COR-L47 (cell line): ENCODE measurements around the gene SMCO1.
"Not testable (repeated sequence)": the region's sequence is repeated elsewhere in the genome, so short reads cannot be mapped to it uniquely, and the experiment has no call there.

ENCODE experiments used
- DNase-seq: peaks from one replicate; lab custom pipeline; 2025; lab: John Stamatoyannopoulos, UW

The SMCO1 gene

DNA sequence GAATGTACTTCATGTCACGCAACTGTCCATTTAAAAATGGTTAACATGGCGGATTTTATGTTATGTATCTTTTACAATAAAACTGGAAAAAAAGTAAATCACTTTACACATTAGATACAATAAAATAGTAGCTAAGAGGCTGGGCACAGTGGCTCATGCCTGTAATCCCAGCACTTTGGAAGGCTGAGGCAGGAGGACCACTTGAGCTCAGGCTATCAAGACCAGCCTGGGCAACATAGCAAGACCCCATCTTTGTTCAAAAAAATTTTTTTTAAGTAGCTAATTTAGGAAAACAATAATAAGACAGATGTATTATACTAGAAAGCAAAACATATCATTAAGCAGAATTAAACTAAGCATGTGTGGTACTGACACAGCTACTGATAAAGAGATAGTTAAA, 23.1 kb downstream of the SMCO1 start:
- DNase-seq, result no peak

DNA sequence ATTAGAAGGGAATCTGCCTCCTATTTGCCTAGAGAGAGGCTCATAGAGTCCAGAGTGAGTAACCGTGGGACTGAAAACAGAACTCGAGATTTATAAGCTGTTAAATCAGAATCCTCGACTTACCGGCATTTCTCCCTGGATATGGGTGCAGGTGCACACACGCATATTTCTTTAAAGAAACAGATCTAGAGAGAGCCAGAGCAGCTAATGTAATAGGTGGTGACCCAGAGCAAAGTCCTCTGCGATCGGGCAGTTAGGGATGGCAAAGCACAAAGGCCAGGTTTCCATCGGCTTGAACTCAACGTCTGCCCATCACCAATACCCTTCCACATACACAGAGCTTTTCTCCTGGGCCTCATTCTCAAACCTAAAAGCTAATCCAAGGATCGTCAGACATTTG, 25.4 kb downstream of the SMCO1 start:
- no peak for DNase-seq

DNA sequence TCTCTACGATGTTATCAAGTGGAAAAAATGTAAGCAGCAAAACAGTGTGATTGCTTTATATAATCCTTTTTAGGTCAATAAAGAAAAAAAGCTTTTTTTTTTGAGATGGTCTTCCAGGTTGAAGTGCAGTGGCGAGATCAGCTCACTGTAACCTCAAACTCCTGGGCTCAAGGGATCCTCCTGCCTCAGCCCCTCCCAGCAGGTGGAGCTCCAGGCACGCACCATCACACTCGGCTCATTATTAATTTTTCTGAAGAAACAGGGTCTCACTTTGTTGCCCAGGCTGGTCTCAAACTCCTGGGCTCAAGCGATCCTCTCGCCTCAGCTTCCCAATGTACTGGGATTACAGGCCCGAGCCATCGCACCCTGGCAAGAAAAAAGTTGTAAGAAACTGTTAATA, 28.9 kb downstream of the SMCO1 start:
- no peak for DNase-seq

DNA sequence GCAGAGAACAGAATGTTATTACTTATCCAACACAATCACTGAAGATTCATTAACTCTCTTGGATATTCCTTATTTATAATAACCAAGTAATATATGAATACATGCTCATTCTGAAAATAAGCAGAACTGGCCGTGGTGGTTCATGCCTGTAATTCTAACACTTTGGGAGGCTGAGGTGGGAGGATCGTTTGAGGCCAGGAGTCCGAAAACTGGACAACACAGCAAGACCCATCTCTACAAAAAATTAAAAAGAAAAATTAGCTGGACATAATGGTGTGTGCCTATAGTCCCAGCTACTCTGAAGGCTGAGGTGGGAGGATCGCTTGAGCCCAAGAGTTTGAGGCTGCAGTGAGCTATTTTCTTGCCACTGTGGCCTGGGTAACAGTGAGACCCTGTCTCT, 37.5 kb downstream of the SMCO1 start:
- no peak for DNase-seq

DNA sequence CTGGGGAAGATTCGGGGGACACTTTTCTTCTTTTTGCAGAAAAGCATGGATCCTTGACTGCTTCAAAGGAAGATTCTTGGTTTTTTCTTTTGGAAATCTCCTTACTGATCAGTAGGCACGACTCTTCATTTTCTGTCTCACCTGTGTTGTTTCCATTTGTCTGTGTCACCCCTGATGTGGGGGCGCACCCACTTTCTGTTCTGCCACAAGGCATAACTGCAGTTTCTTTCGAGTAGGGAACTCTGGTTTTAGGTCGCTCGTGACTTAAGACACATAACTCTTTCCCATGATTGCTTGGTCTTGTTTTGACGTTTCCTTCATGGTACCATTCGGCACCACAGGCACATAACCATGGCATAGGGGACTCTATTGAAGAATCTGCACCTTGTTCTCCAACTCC, 42.9 kb downstream of the SMCO1 start:
- no peak for DNase-seq

DNA sequence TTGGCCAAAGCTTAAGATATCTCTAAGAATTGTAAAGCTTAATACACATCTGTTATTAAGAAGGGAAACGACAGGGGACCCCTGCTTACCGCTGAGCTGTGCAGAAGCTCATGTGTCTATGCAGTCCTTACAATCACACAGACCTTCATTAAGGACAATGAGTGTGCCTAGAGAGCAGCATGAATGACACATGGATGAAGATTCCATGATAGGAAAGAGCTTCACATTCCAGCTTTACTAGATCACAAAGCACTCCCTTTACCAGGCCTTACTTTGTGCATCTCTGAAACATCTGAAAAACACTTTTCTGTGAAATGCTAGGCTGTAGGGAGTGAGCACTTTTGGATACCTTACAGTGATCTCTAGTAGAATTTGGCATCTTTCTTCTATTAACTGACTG, 43.6 kb downstream of the SMCO1 start:
- DNase-seq, result no peak

DNA sequence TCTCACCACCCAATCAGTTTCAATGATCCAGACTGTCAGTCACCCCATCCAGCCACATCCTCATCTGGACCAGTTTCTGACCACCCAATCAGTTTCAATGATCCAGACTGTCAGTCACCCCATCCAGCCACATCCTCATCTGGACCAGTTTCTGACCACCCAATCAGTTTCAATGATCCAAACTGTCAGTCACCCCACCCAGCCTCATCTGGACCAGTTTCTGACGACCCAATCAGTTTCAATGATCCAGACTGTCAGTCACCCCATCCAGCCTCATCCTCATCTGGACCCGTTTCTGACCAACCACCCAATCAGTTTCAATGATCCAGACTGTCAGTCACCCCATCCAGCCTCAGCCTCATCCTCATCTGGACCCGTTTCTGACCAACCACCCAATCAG, 45.0 kb downstream of the SMCO1 start:
- DNase-seq, result not testable (repeated sequence)

DNA sequence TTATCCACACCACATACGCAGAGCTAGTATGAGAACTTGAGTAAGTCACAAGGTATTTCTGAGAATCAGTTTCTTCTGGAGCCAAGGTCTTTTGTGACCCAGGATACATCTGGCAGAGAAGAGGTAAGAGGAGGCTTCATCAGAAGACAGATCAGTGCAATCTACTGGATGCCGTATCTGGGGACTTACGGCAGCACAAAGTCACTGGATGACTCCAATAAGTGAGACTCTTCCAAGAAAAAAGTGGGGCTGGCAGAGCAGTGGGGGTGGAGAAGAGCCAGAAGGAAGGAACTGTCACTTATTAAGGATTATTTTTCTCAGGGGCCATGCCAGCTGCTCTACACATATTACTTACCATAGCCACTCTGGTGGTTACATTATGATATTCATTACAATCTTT, 51.3 kb downstream of the SMCO1 start:
- DNase-seq, result no peak

DNA sequence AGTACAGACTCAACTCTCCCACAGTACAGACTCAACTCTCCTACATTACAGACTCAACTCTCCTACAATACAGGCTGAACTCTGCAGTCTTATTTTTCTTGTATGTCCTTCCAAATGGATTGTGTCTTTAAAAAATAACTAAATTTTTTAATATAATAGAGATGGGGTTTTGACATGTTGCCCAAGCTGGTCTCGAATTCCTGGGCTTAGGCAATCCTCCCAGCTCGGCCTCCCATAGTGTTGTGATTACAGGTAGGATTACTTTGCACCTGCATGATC, 51.7 kb downstream of the SMCO1 start:
- DNase-seq, result no peak

DNA sequence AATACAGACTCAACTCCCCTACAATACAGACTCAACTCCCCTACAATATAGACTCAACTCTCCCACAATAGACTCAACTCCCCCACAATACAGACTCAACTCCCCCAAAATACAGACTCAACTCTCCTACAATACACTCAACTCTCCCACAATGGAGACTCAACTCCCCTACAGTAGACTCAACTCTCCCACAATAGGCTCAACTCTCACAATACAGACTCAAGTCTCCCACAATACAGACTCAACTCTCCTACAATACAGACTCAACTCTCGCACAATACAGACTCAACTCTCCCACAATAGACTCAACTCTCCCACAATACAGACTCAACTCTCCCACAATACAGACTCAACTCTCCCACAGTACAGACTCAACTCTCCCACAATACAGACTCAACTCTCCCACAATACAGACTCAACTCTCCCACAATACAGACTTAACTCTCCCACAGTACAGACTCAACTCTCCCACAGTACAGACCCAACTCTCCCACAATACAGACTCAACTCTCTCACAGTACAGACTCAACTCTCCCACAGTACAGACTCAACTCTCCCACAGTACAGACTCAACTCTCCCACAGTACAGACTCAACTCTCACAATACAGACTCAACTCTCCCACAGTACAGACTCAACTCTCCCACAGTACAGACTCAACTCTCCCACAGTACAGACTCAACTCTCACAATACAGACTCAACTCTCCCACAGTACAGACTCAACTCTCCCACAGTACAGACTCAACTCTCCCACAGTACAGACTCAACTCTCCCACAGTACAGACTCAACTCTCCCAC, 52.3 kb downstream of the SMCO1 start:
- not testable (repeated sequence) for DNase-seq

DNA sequence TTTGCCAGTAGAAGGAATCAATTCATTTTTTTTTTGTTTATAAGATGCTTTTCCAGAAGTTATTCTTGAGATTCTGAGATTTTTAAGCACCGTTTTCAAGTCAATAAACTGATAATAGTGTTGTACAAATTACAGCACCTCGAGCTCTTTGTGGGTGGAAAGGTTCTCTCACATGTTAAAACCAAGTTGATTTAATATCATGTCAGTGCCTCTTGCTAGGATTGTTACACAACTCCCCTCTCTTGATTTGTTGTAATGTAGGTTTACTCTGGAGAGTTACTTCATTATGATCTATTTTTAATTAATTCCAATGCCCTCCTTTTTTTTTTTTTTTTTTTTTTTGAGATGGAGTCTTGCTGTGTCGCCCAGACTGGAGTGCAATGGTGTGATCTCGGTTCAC, 57.1 kb downstream of the SMCO1 start:
- DNase-seq, result no peak

DNA sequence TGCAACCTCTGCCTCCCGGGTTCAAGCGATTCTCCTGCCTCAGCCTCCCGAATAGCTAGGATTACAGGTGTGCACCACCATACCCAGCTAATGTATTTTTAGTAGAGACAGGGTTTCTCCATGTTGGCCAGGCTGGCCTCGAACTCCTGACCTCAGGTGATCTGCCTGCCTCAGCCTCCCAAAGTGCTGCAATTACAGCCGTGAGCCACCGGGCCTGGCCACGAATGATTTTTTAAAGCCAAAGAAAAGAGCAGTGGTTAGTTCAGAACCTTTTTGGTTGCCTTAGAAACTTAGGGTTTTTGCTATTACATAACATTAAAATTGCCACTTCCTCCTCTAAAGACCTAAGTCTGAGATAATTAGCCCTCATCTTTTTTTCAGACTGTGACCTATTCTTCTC, 57.7 kb downstream of the SMCO1 start:
- DNase-seq, result not testable (repeated sequence)
